H9 (cell line): Measurements from ENCODE around the gene TMEM175. TPM values are rescaled to one million over a fixed set of nuclear protein-coding genes. Genes with fewer than 3 reads are reported as not detected.

ENCODE experiments used
- DNase-seq: peaks from one replicate; pipeline ENCODE4 v3.0.0-alpha.2; 2017
- H2AFZ ChIP-seq: one replicate; pipeline ENCODE4 v1.6.1; 2013; ENCODE audit warnings: mild to moderate bottlenecking, low read length, control low read depth, moderate library complexity
- H2AK5ac ChIP-seq: 2 replicates; pipeline ENCODE4 v1.6.1; 2013; ENCODE audit warnings: low read length, control low read depth, mixed read lengths; ENCODE audit not compliant: insufficient read length
- H2BK120ac ChIP-seq: one replicate; pipeline ENCODE4 v1.6.1; 2013; ENCODE audit warnings: low read depth, mild to moderate bottlenecking, low read length, control low read depth, inconsistent platforms; ENCODE audit not compliant: poor library complexity, severe bottlenecking
- H2BK12ac ChIP-seq: 2 replicates; pipeline ENCODE4 v1.6.1; 2013; ENCODE audit warnings: low read length, control low read depth, mixed read lengths, low read depth; ENCODE audit not compliant: insufficient read length
- H2BK15ac ChIP-seq: 2 replicates; pipeline ENCODE4 v1.6.1; 2013; ENCODE audit warnings: low read depth, low read length, control low read depth
- H2BK20ac ChIP-seq: one replicate; pipeline ENCODE4 v1.6.1; 2013; ENCODE audit warnings: low read depth, mild to moderate bottlenecking, low read length, control low read depth, inconsistent platforms; ENCODE audit not compliant: poor library complexity, severe bottlenecking
- H2BK5ac ChIP-seq: 2 replicates; pipeline ENCODE4 v1.6.1; 2013; ENCODE audit warnings: low read length, control low read depth, mixed read lengths; ENCODE audit not compliant: insufficient read length
- H3K14ac ChIP-seq: 2 replicates; pipeline ENCODE4 v1.6.1; 2013; ENCODE audit warnings: low read length, control low read depth; ENCODE audit not compliant: insufficient read depth
- H3K18ac ChIP-seq: 2 replicates; pipeline ENCODE4 v1.6.1; 2013; ENCODE audit warnings: low read depth, mild to moderate bottlenecking, mixed read lengths, low read length, control low read depth; ENCODE audit not compliant: insufficient read length
- H3K23ac ChIP-seq: 2 replicates; pipeline ENCODE4 v1.6.1; 2013; ENCODE audit warnings: low read length, control low read depth, mixed read lengths, low read depth; ENCODE audit not compliant: insufficient read length
- H3K23me2 ChIP-seq: 2 replicates; pipeline ENCODE4 v1.6.1; 2013; ENCODE audit warnings: low read depth, mild to moderate bottlenecking, mixed read lengths, low read length, control low read depth; ENCODE audit not compliant: insufficient read length, poor library complexity, severe bottlenecking
- H3K27ac ChIP-seq: 2 replicates; pipeline ENCODE4 v1.5.1; 2013; ENCODE audit warnings: low read length, control low read depth, mixed read lengths, low read depth; ENCODE audit not compliant: insufficient read length
- H3K27me3 ChIP-seq: 2 replicates; pipeline ENCODE4 v1.6.1; 2013; ENCODE audit warnings: low read length, control low read depth, inconsistent platforms; ENCODE audit not compliant: insufficient read depth
- H3K4ac ChIP-seq: 2 replicates; pipeline ENCODE4 v1.6.1; 2013; ENCODE audit warnings: low read depth, mild to moderate bottlenecking, control low read depth, inconsistent platforms, low read length, moderate library complexity
- H3K4me1 ChIP-seq: 2 replicates; pipeline ENCODE4 v1.6.1; 2013; ENCODE audit warnings: low read length, control low read depth, inconsistent platforms; ENCODE audit not compliant: insufficient read depth
- H3K4me2 ChIP-seq: 2 replicates; pipeline ENCODE4 v1.6.1; 2013; ENCODE audit warnings: low read length, control low read depth, mixed read lengths; ENCODE audit not compliant: insufficient read length, insufficient read depth
- H3K56ac ChIP-seq: 2 replicates; pipeline ENCODE4 v1.6.1; 2013; ENCODE audit warnings: low read depth, mild to moderate bottlenecking, mixed read lengths, low read length, control low read depth; ENCODE audit not compliant: insufficient read length
- H3K79me1 ChIP-seq: 2 replicates; pipeline ENCODE4 v1.6.1; 2013; ENCODE audit warnings: low read depth, mild to moderate bottlenecking, moderate library complexity, low read length, control low read depth, inconsistent platforms; ENCODE audit not compliant: insufficient read depth, poor library complexity, severe bottlenecking
- H3K79me2 ChIP-seq: 2 replicates; pipeline ENCODE4 v1.6.1; 2013; ENCODE audit warnings: low read length, control low read depth, inconsistent platforms; ENCODE audit not compliant: insufficient read depth
- H3K9ac ChIP-seq: 2 replicates; pipeline ENCODE4 v1.6.1; 2013; ENCODE audit warnings: low read length, control low read depth, mixed read lengths; ENCODE audit not compliant: insufficient read length; ENCODE audit errors: extremely low read depth
- H3K9me3 ChIP-seq: one replicate; pipeline ENCODE4 v1.6.1; 2013; ENCODE audit warnings: low read depth, low read length, inconsistent platforms; ENCODE audit not compliant: control insufficient read depth
- H3T11ph ChIP-seq: one replicate; pipeline ENCODE4 v1.6.1; 2013; ENCODE audit warnings: mild to moderate bottlenecking, low read length, control low read depth, inconsistent platforms
- H4K20me1 ChIP-seq: one replicate; pipeline ENCODE4 v1.6.1; 2013; ENCODE audit not compliant: control insufficient read depth, insufficient read length, insufficient read depth
- H4K5ac ChIP-seq: 2 replicates; pipeline ENCODE4 v1.6.1; 2013; ENCODE audit warnings: low read depth, mild to moderate bottlenecking, mixed read lengths, low read length, control low read depth; ENCODE audit not compliant: insufficient read length
- H4K8ac ChIP-seq: replicated peaks from 2 replicates; pipeline ENCODE4 v1.6.1; 2013; ENCODE audit warnings: low read length, control low read depth, mixed read lengths, low read depth; ENCODE audit not compliant: insufficient read length
- H4K91ac ChIP-seq: 2 replicates; pipeline ENCODE4 v1.6.1; 2013; ENCODE audit warnings: low read depth, mild to moderate bottlenecking, moderate library complexity, mixed read lengths, low read length, control low read depth; ENCODE audit not compliant: insufficient read length
- H3K27ac Mint-ChIP-seq, 3 experiments: 2 replicates in 2 of 3; 3 replicates in 1 of 3; pipeline ENCODE4 v1.8.0; 2020 to 2021; ENCODE audit warnings: mixed read lengths in 3 of 3, mild to moderate bottlenecking in 1 of 3, moderate library complexity in 1 of 3
- H3K27me3 Mint-ChIP-seq: 2 replicates; pipeline ENCODE4 v1.8.0; 2021; ENCODE audit warnings: low read depth, mild to moderate bottlenecking, moderate library complexity, mixed read lengths
- H3K36me3 Mint-ChIP-seq, 3 experiments: 2 replicates in 2 of 3; 3 replicates in 1 of 3; pipeline ENCODE4 v1.8.0; 2020 to 2021; ENCODE audit warnings: low read depth in 3 of 3, mixed read lengths in 3 of 3; ENCODE audit not compliant: insufficient read depth in 1 of 3
- H3K4me1 Mint-ChIP-seq, 2 experiments: 2 replicates each; pipeline ENCODE4 v1.8.0; 2020; ENCODE audit warnings: mixed read lengths in 2 of 2
- H3K4me3 Mint-ChIP-seq, 2 experiments: 2 replicates in 1 of 2; 3 replicates in 1 of 2; pipeline ENCODE4 v1.8.0; 2020 to 2021; ENCODE audit warnings: mild to moderate bottlenecking in 2 of 2, mixed read lengths in 2 of 2, moderate library complexity in 1 of 2
- H3K9me3 Mint-ChIP-seq, 2 experiments: 2 replicates in 1 of 2; 3 replicates in 1 of 2; pipeline ENCODE4 v1.8.0; 2020; ENCODE audit warnings: mild to moderate bottlenecking in 2 of 2, mixed read lengths in 2 of 2, moderate library complexity in 1 of 2
- CTCF ChIP-seq: fragments of 200-600 bp; sonication (generic); conservative IDR thresholded peaks from 3 replicates; pipeline ENCODE4 v1.8.0; 2021; ENCODE audit warnings: antibody characterized with exemption, mild to moderate bottlenecking
- WGBS: extraction: QIAGEN DNeasy Blood & Tissue Kit; methylation state at CpG from one replicate; pipeline ENCODE4 v1.1.7; 2013; ENCODE audit warnings: missing lambda C conversion rate, low lambda C conversion rate, mixed read lengths; ENCODE audit not compliant: insufficient read length; ENCODE audit errors: extremely low coverage; 5-methylcytosine and 5-hydroxymethylcytosine counted together
- total RNA-seq: library from RNA; stranded (reverse); gene quantifications from 2 replicates; pipeline ENCODE4 v1.2.1, GENCODE V29; 2021

Gene TMEM175
- total RNA-seq, 1 experiment from 2014 or later = 6.4 TPM

- H3K79me2 ChIP-seq = no peaks in the 10 kb centered on the region
Observed at GRCh38 chr4:988726-989721, 56.8 kb downstream of the TMEM175 start.

More at GRCh38 chr4:988726-989721, 56.8 kb downstream of the TMEM175 start:
- Histone ChIP-seq H2AFZ (no peak overlapping the region), H4K5ac (no peak overlapping the region), H3K9me3 (no peaks in the 10 kb centered on the region), H2BK120ac (no peak overlapping the region), H4K20me1 (no peaks in the 10 kb centered on the region), H3T11ph (no peak overlapping the region), H2BK5ac (no peak overlapping the region), H4K91ac (no peak overlapping the region), H3K18ac (no peak overlapping the region), H3K27me3 (no peaks in the 10 kb centered on the region; the same call in 1 of the 2 replicates), H3K27ac (no peak overlapping the region), H3K4me2 (no peak overlapping the region), H4K8ac (no peak overlapping the region), H2BK20ac (no peak overlapping the region), H3K23me2 (peaks cover 3% of the 10 kb centered on the region), H3K9ac (no peak overlapping the region), H3K79me1 (no peaks in the 10 kb centered on the region), H3K14ac (no peak overlapping the region), H3K4me1 (peaks cover 3% of the 10 kb centered on the region; the same call in 1 of the 2 replicates), H3K56ac (no peak overlapping the region), H2BK15ac (no peak overlapping the region), H3K4ac (no peak overlapping the region), H3K23ac (no peak overlapping the region), H2BK12ac (no peak overlapping the region), H2AK5ac (no peak overlapping the region)
- DNase-seq = no peak
- peaks cover 24% of the 10 kb centered on the region for H3K27me3 Mint-ChIP-seq
- no peaks in the 10 kb centered on the region for H3K36me3 Mint-ChIP-seq
- peaks cover 11 to 13% of the 10 kb centered on the region in 2 experiments for H3K4me1 Mint-ChIP-seq
- no peak for TF ChIP-seq CTCF
- H3K27ac Mint-ChIP-seq = no peak overlapping the region
- WGBS = no CpG with 5 or more reads among the region's 69 CpGs
- 0 out of 5 replicates have a peak, but pooled peaks cover 0 to 4% of the 10 kb centered on the region in 2 experiments for H3K9me3 Mint-ChIP-seq
- no peak overlapping the region for H3K4me3 Mint-ChIP-seq
